CD8-positive, alpha-beta memory T cell (primary cell): Measurements from ENCODE around the gene ARHGAP32. TPM values are rescaled to one million over a fixed set of nuclear protein-coding genes. Genes with fewer than 3 reads are reported as not detected.
A peak's percentile ranks its signal among the peaks of the same experiment; 100 is the strongest.
"Not testable (repeated sequence)": the region's sequence is repeated elsewhere in the genome, so short reads cannot be mapped to it uniquely, and the experiment has no call there.

ENCODE experiments used
- CTCF ChIA-PET: fragments of 350-600 bp; sonication (Branson Sonifier 250); formaldehyde crosslinking; loops from one replicate; lab custom pipeline; 2021; ENCODE audit warnings: antibody characterized with exemption; lab: Charles Lee
- POLR2A ChIA-PET: fragments of 350-600 bp; sonication (Branson Sonifier 250); formaldehyde crosslinking; loops from one replicate; lab custom pipeline; 2021; ENCODE audit warnings: antibody characterized with exemption; lab: Charles Lee
- DNase-seq, 5 donors: peaks; one replicate each; pipeline versions ENCODE4 v3.0.0 to v3.0.0-alpha.2; 2020 to 2022; ENCODE audit warnings: mixed read lengths in 1 of 5
- H3K27ac ChIP-seq: one replicate; pipeline ENCODE4 v1.7.0; 2013; ENCODE audit warnings: low read depth, mild to moderate bottlenecking, low read length, moderate library complexity
- H3K27me3 ChIP-seq: 2 replicates; pipeline ENCODE4 v1.7.0; 2013; ENCODE audit warnings: low read length, mild to moderate bottlenecking; ENCODE audit not compliant: insufficient read depth, poor library complexity, severe bottlenecking
- H3K36me3 ChIP-seq: 2 replicates; pipeline ENCODE4 v1.7.0; 2013; ENCODE audit warnings: mild to moderate bottlenecking, low read length, moderate library complexity; ENCODE audit not compliant: insufficient read depth
- H3K4me1 ChIP-seq: 2 replicates; pipeline ENCODE4 v1.7.0; 2013; ENCODE audit warnings: mild to moderate bottlenecking, low read length, moderate library complexity; ENCODE audit not compliant: insufficient read depth
- H3K4me3 ChIP-seq: 2 replicates; pipeline ENCODE4 v1.7.0; 2013; ENCODE audit warnings: mild to moderate bottlenecking, low read length
- H3K9me3 ChIP-seq: 2 replicates; pipeline ENCODE4 v1.7.0; 2013; ENCODE audit warnings: mild to moderate bottlenecking, low read length
- H3K27ac Mint-ChIP-seq, 8 donors: one replicate each; pipeline ENCODE4 v1.8.0; 2020 to 2021; ENCODE audit warnings: mixed read lengths in 8 of 8, mild to moderate bottlenecking in 6 of 8, inconsistent platforms in 3 of 8, moderate library complexity in 3 of 8
- H3K27me3 Mint-ChIP-seq, 2 donors: one replicate each; pipeline ENCODE4 v1.8.0; 2020 to 2021; ENCODE audit warnings: mixed read lengths in 2 of 2, mild to moderate bottlenecking in 1 of 2, moderate library complexity in 1 of 2
- H3K36me3 Mint-ChIP-seq, 3 donors: one replicate each; pipeline ENCODE4 v1.8.0; 2020 to 2021; ENCODE audit warnings: mixed read lengths in 3 of 3, inconsistent platforms in 1 of 3, mild to moderate bottlenecking in 1 of 3
- H3K4me1 Mint-ChIP-seq, 3 donors: one replicate each; pipeline ENCODE4 v1.8.0; 2020 to 2021; ENCODE audit warnings: mixed read lengths in 3 of 3, inconsistent platforms in 1 of 3, mild to moderate bottlenecking in 1 of 3
- H3K4me3 Mint-ChIP-seq, 7 donors: one replicate each; pipeline ENCODE4 v1.8.0; 2020 to 2021; ENCODE audit warnings: mixed read lengths in 7 of 7, mild to moderate bottlenecking in 6 of 7, moderate library complexity in 4 of 7, inconsistent platforms in 2 of 7
- H3K9me3 Mint-ChIP-seq, 5 donors: one replicate each; pipeline ENCODE4 v1.8.0; 2020 to 2022; ENCODE audit warnings: mixed read lengths in 5 of 5, mild to moderate bottlenecking in 3 of 5, moderate library complexity in 2 of 5, inconsistent platforms in 1 of 5
- polyA plus RNA-seq: library from polyadenylated mRNA; unstranded; fragments of 300-500 nt; fragmentation: Illumina TruSeq; gene quantifications from one replicate; pipeline ENCODE4 v1.2.3, GENCODE V29; 2021
- total RNA-seq, 2 experiments: library from RNA; stranded (reverse); gene quantifications; one replicate each; pipeline ENCODE4 v1.2.3, GENCODE V29; 2021

The ARHGAP32 gene
- total and polyA plus RNA-seq, 3 experiments from 2014 or later: 0.48 to 3.1 (median 2.1) TPM

DNA sequence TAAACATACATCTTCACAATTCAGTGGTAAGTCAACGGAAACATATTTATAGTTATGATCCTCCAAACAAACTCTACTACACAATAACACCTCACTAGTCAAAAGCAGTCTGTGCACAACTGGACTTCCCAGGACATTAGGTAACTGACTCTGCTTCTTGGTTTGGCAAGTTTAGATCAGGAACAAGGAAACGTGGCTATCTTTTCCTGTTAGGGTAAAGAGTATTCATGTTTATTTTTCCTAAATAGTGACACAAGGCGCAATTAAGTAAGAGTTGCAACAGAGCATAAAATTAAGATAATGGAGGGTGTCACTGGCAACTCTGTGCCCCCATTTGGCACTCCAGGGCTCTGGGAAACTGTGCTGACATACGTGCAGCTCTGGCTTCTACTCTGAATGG is 179.2 kb downstream of the ARHGAP32 start:
- ChIA-PET POLR2A (no interaction called here), CTCF (no interaction called here)
- peaks cover 0 to 15% (median 0%) of the 10 kb centered on the region in 3 donors for H3K36me3 Mint-ChIP-seq
- H3K27ac Mint-ChIP-seq: no peak overlapping the region
- DNase-seq: no peak
- H3K27me3 Mint-ChIP-seq: peaks cover 4 to 38% of the 10 kb centered on the region in 2 donors
- no peaks in the 10 kb centered on the region for H3K9me3 Mint-ChIP-seq
- no peaks in the 10 kb centered on the region for H3K4me1 ChIP-seq
- H3K27me3 ChIP-seq: no peaks in the 10 kb centered on the region
- no peak overlapping the region for H3K27ac ChIP-seq
- no peaks in the 10 kb centered on the region for H3K36me3 ChIP-seq
- H3K4me3 ChIP-seq: no peak overlapping the region
- no peaks in the 10 kb centered on the region for H3K9me3 ChIP-seq
- H3K4me3 Mint-ChIP-seq: no peak overlapping the region
- no peaks in the 10 kb centered on the region for H3K4me1 Mint-ChIP-seq

DNA sequence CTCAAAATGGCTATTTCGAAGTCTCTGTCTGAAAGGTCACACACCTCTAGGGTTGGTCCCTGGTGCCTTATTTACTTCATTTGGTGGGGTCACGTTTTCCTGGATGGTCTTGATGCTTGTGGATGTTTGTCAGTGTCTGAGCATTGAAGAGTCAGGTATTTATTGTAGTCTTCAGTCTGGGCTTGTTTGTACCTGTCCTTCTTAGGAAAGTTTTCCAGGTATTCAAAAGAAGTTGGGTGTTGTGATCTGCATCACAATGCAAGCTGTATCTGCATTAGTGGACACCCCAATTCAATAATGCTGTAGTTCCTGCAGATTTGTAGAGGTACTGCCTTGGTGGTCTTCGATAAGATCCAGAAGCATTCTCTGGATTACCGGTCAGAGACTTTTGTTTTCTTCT is 186.0 kb downstream of the ARHGAP32 start:
- peaks cover 16 to 45% (median 30%) of the 10 kb centered on the region in 5 donors for H3K9me3 Mint-ChIP-seq
- Histone ChIP-seq H3K27ac (no peak overlapping the region), H3K27me3 (no peaks in the 10 kb centered on the region), H3K36me3 (no peaks in the 10 kb centered on the region), H3K4me1 (no peaks in the 10 kb centered on the region), H3K4me3 (no peak overlapping the region), H3K9me3 (no peaks in the 10 kb centered on the region)
- CTCF ChIA-PET: no interaction called here
- DNase-seq: no peak
- no peaks in the 10 kb centered on the region for H3K4me1 Mint-ChIP-seq
- peaks cover 0 to 35% (median 0%) of the 10 kb centered on the region in 3 donors for H3K36me3 Mint-ChIP-seq
- no peak overlapping the region for H3K4me3 Mint-ChIP-seq
- POLR2A ChIA-PET: no interaction called here
- no peak overlapping the region for H3K27ac Mint-ChIP-seq
- H3K27me3 Mint-ChIP-seq: peaks cover 4 to 27% of the 10 kb centered on the region in 2 donors

DNA sequence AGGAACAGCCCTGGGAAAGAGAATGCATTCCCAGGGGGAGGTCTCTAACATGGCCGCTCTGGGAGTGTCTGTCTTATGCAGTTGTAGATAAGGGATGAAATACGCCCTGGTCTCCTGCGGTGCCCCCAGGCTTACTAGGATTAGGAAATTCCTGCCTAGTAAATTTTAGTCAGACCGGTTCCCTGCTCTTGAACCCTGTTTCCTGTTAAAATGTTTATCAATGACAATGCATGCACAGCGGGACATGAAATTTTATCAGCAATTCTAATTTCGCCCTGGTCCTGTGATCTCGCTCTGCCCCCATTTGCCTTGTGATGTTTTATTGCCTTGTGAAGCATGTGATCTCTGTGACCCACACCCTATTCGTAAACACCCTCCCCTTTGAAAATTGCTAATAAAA is 193.0 kb downstream of the ARHGAP32 start:
- H3K9me3 ChIP-seq, H3K4me1 ChIP-seq, H3K4me3 ChIP-seq, H3K27ac Mint-ChIP-seq, DNase-seq, H3K27me3 Mint-ChIP-seq, H3K4me3 Mint-ChIP-seq, H3K4me1 Mint-ChIP-seq, H3K27me3 ChIP-seq, POLR2A ChIA-PET, H3K27ac ChIP-seq, H3K36me3 ChIP-seq, CTCF ChIA-PET: not testable (repeated sequence)
- peaks cover 28 to 54% (median 45%) of the 10 kb centered on the region in 5 donors for H3K9me3 Mint-ChIP-seq
- peaks cover 0 to 43% (median 4%) of the 10 kb centered on the region in 3 donors for H3K36me3 Mint-ChIP-seq

DNA sequence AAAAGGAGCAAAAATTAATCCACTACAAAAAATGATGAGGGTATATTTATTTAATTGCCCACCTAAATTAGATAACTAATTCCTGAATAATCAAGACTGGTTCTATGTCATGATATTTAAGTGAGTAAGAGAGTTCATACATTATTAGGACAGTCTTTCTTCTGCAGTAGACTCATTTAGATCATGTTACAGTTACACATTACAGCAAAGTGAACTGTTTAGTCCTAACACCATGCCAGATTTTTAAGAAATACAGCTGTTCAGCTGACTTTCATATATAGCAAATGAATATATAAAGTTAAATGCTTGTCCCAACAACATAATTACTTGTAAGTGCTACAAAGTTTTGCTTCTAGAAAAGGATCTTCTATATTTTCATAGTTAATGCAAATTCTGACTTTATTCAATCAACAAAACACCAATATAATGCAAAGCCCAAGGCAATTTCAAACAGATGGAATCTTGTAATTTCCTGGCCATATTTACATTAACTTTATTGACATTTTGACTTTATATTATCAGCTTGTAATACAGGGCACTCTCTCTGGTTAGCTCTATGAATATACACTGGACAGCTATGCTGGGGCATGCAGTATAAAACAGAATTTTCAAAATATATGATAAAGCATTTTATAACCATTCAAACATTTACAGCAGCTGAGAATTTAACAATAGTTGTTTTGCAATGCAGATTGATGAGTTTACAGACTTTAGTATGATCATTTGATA is 203.7 kb downstream of the ARHGAP32 start:
- ChIA-PET CTCF (no interaction called here), POLR2A (no interaction called here)

DNA sequence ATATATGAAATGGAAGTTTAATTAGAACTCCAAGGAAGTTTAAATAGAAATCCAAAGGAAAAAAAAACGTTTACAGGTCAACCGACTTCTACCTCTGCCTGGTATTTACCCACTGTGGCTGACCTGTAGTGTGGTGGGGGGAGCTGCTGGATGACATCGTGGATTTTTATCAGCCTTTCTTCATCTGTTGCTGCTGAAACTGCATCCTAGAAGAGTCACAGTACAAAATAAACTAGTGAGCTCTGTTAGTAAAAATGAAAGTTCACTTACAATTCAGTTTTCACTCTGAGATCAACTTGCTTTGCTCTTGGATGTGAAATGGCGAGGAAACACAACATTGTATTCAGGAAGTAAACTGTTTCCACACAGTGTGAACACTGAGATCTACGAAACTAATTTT is 206.2 kb downstream of the ARHGAP32 start:
- no peaks in the 10 kb centered on the region for H3K4me1 ChIP-seq
- POLR2A ChIA-PET: no interaction called here
- no peaks in the 10 kb centered on the region for H3K36me3 ChIP-seq
- Mint-ChIP-seq H3K27ac (no peak overlapping the region), H3K9me3 (peaks cover 0 to 3% (median 0%) of the 10 kb centered on the region in 5 donors), H3K27me3 (peaks cover 3 to 6% of the 10 kb centered on the region in 2 donors), H3K36me3 (peaks cover 0 to 7% (median 2%) of the 10 kb centered on the region in 3 donors), H3K4me1 (peaks cover 0 to 6% (median 3%) of the 10 kb centered on the region in 3 donors), H3K4me3 (no peak overlapping the region)
- no peak overlapping the region for H3K27ac ChIP-seq
- H3K4me3 ChIP-seq: no peak overlapping the region
- CTCF ChIA-PET: no interaction called here
- DNase-seq: no peak
- H3K27me3 ChIP-seq: no peaks in the 10 kb centered on the region
- H3K9me3 ChIP-seq: no peaks in the 10 kb centered on the region

More for the DNA sequence above, 203.7 kb downstream of the ARHGAP32 start:
- no peak for DNase-seq
- Mint-ChIP-seq H3K27ac (no peak overlapping the region), H3K9me3 (peaks cover 0 to 3% (median 0%) of the 10 kb centered on the region in 5 donors), H3K36me3 (peaks cover 0 to 7% (median 0%) of the 10 kb centered on the region in 3 donors), H3K4me3 (no peak overlapping the region), H3K4me1 (peaks cover 0 to 11% (median 9%) of the 10 kb centered on the region in 3 donors), H3K27me3 (peaks cover 3 to 6% of the 10 kb centered on the region in 2 donors)
- Histone ChIP-seq H3K27me3 (no peaks in the 10 kb centered on the region), H3K4me1 (no peaks in the 10 kb centered on the region), H3K4me3 (no peak overlapping the region), H3K9me3 (no peaks in the 10 kb centered on the region), H3K27ac (no peak overlapping the region), H3K36me3 (no peaks in the 10 kb centered on the region)

DNA sequence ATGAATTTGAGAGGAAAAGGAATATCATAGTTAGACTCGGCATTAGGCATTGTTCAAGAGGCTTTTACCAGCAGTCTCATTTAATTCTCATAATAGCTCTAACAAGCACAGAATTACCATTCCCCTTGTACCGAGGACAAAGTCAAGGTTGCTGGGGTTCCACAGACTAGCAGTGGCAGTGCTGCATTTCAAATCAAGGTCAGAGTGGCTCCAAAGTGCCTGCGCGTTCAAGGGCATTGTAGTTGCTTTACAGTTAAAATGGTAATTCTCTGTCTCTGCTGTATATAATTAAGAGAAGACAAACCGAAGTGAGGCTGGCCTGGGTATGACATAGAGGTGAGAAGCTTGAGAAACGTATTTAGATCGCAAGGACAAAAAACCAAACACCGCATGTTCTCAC is 209.1 kb downstream of the ARHGAP32 start:
- Histone ChIP-seq H3K4me3 (no peak overlapping the region), H3K27ac (no peak overlapping the region), H3K4me1 (no peaks in the 10 kb centered on the region), H3K36me3 (no peaks in the 10 kb centered on the region), H3K27me3 (no peaks in the 10 kb centered on the region), H3K9me3 (no peaks in the 10 kb centered on the region)
- Mint-ChIP-seq H3K4me3 (no peak overlapping the region), H3K4me1 (peaks cover 0 to 6% (median 3%) of the 10 kb centered on the region in 3 donors), H3K27ac (no peak overlapping the region), H3K9me3 (no peaks in the 10 kb centered on the region), H3K27me3 (peaks cover 0 to 10% of the 10 kb centered on the region in 2 donors), H3K36me3 (peaks cover 0 to 4% (median 0%) of the 10 kb centered on the region in 3 donors)
- DNase-seq: no peak
- POLR2A ChIA-PET: no interaction called here
- CTCF ChIA-PET: no interaction called here

DNA sequence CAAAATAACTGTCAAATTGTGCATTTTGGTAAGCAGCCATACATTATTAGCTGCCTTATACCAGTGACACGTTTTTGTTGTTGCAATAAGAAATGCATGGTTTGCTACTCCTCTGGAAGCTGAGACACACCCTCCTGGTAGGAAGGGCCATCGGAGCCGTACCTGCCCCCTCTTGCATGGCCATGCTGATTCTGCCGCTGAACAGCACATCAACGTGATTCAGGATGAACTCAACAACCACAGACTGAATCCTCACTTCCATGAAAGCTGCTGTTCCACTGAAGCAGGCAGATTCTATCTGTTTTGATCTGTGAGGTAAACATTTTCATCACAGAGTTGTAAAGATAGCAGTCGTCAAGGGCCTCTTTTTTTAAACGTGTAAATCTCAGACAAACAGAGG is 210.9 kb downstream of the ARHGAP32 start:
- H3K9me3 Mint-ChIP-seq: no peaks in the 10 kb centered on the region
- Histone ChIP-seq H3K36me3 (no peaks in the 10 kb centered on the region), H3K27me3 (no peaks in the 10 kb centered on the region), H3K4me3 (no peak overlapping the region), H3K9me3 (no peaks in the 10 kb centered on the region), H3K27ac (no peak overlapping the region), H3K4me1 (no peaks in the 10 kb centered on the region)
- no peak overlapping the region for H3K4me3 Mint-ChIP-seq
- peaks cover 0 to 5% (median 3%) of the 10 kb centered on the region in 3 donors for H3K4me1 Mint-ChIP-seq
- H3K27me3 Mint-ChIP-seq: peaks cover 0 to 13% of the 10 kb centered on the region in 2 donors
- no peak for DNase-seq
- ChIA-PET POLR2A (no interaction called here), CTCF (no interaction called here)
- no peak overlapping the region for H3K27ac Mint-ChIP-seq
- H3K36me3 Mint-ChIP-seq: peaks cover 0 to 4% (median 0%) of the 10 kb centered on the region in 3 donors

DNA sequence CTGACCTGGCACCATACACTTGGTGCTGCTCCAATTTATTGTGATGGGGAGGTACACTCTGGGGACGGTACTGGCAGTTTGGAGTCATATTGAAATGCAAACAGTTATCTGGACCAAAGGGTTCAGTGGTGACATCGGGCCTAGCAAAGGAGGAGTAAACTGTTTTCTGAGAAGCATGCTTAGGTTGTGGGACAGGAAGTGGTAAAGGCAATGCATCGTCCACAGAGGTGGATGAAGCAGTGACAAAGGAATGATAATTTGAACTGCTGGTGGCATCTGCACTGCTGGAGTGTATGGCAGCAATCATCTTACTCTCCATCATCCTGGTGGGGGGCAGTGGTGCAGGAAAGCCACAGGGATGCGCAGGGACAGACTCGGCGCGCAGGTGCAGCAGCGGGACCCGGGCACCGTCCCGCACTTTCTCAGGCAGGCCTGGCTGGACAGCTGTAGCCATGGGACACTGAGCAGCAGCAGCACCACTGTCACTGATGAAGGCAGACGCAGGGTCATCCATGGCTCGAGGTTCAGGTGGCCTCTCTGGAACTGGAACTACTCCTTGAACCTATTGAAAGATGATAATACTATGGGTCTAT is 221.4 kb downstream of the ARHGAP32 start:
- DNase-seq: no peak
- Histone ChIP-seq H3K27me3 (no peaks in the 10 kb centered on the region), H3K36me3 (no peaks in the 10 kb centered on the region), H3K4me3 (no peak overlapping the region), H3K9me3 (no peaks in the 10 kb centered on the region), H3K27ac (no peak overlapping the region), H3K4me1 (no peaks in the 10 kb centered on the region)
- ChIA-PET CTCF (no interaction called here), POLR2A (no interaction called here)
- Mint-ChIP-seq H3K27ac (peak overlapping the region in 1 of 8 donors; percentile 7), H3K4me1 (peaks cover 2 to 15% (median 10%) of the 10 kb centered on the region in 3 donors), H3K36me3 (peaks cover 1 to 5% (median 2%) of the 10 kb centered on the region in 3 donors), H3K9me3 (no peaks in the 10 kb centered on the region), H3K4me3 (no peak overlapping the region), H3K27me3 (peaks cover 2 to 7% of the 10 kb centered on the region in 2 donors)
